GM12878 (cell line): ENCODE data around the gene NOP56. TPM values are rescaled to one million over a fixed set of nuclear protein-coding genes. Genes with fewer than 3 reads are reported as not detected.

Experiments used
- ATAC-seq: fragments of 200-7000 bp; cut with Tn5 transposase; 3 replicates; pipeline ENCODE4 v1.9.1; 2020; ENCODE audit warnings: mild to moderate bottlenecking, moderate library complexity
- BruUV-seq: library from RNA; stranded (reverse); fragments of 400-500 nt; replicated peaks from 2 replicates; lab custom pipeline; 2021; lab: Mats Ljungman, UMichigan
- CTCF ChIA-PET: fragments of 300-600 bp; sonication (Branson Sonifier 250); formaldehyde crosslinking; extraction: SDS; loops from one replicate; lab custom pipeline; 2021; ENCODE audit warnings: inconsistent platforms; lab: Yijun Ruan, JAX
- POLR2A ChIA-PET: fragments of 350-600 bp; formaldehyde crosslinking; extraction: SDS; loops from one replicate; lab custom pipeline; 2021; ENCODE audit warnings: inconsistent platforms; lab: Charles Lee
- RAD21 ChIA-PET: fragments of 300-600 bp; sonication (Branson Sonifier 250); formaldehyde crosslinking; loops from one replicate; lab custom pipeline; 2023; ENCODE audit warnings: antibody characterized with exemption; ENCODE audit not compliant: unreplicated experiment; lab: Charles Lee
- SMC1A ChIA-PET: fragments of 300-600 bp; sonication (Branson Sonifier 250); formaldehyde crosslinking; loops from one replicate; lab custom pipeline; 2023; ENCODE audit not compliant: unreplicated experiment, uncharacterized antibody; lab: Charles Lee
- DNase-seq: peaks from one replicate; pipeline ENCODE4 v3.0.0-alpha.2; 2011; ENCODE audit warnings: low read depth, low spot score
- FAIRE-seq: peaks from 3 replicates; lab custom pipeline; 2011; peaks lifted over from hg19 to GRCh38; lab: Jason Lieb, UNC
- H2AFZ ChIP-seq: 2 replicates; pipeline ENCODE4 v1.6.0; 2011; ENCODE audit warnings: low read depth, low read length, control low read depth; ENCODE audit not compliant: control insufficient read depth
- H3K27ac ChIP-seq: 2 replicates; pipeline ENCODE4 v1.5.1; 2011; ENCODE audit warnings: control low read depth; ENCODE audit not compliant: control insufficient read depth, insufficient read depth
- H3K27me3 ChIP-seq, 2 experiments: replicated peaks in 1 of 2; 2 replicates each; pipeline versions ENCODE4 v1.6.0 to v1.6.1; 2011; ENCODE audit warnings: low read length in 1 of 2; ENCODE audit not compliant: control insufficient read depth in 2 of 2, insufficient read depth in 2 of 2
- H3K36me3 ChIP-seq, 2 experiments: 2 replicates each; pipeline ENCODE4 v1.5.1; 2011; ENCODE audit warnings: low read length in 1 of 2; ENCODE audit not compliant: control insufficient read depth in 2 of 2, insufficient read depth in 2 of 2
- H3K4me1 ChIP-seq: 2 replicates; pipeline ENCODE4 v1.6.1; 2011; ENCODE audit warnings: mild to moderate bottlenecking, low read length, moderate library complexity, mixed read lengths; ENCODE audit not compliant: control insufficient read depth, insufficient read depth
- H3K4me2 ChIP-seq: 2 replicates; pipeline ENCODE4 v1.6.0; 2011; ENCODE audit warnings: control low read depth; ENCODE audit not compliant: control insufficient read depth, insufficient read depth
- H3K4me3 ChIP-seq: fragments of 200-600 bp; sonication (generic); 2 replicates; pipeline ENCODE4 v1.5.1; 2016
- H3K79me2 ChIP-seq: 2 replicates; pipeline ENCODE4 v1.6.0; 2011; ENCODE audit warnings: low read length; ENCODE audit not compliant: control insufficient read depth, insufficient read depth
- H3K9ac ChIP-seq: 2 replicates; pipeline ENCODE4 v1.8.0; 2011; ENCODE audit warnings: low read length, control low read depth, mixed read lengths; ENCODE audit not compliant: control insufficient read depth, insufficient read depth
- H3K9me3 ChIP-seq: replicated peaks from 3 replicates; pipeline ENCODE4 v1.5.1; 2011; ENCODE audit warnings: mild to moderate bottlenecking, low read length; ENCODE audit not compliant: control insufficient read depth, insufficient read depth
- H4K20me1 ChIP-seq: 2 replicates; pipeline ENCODE4 v1.6.0; 2011; ENCODE audit not compliant: control insufficient read depth, insufficient read depth
- BCL11A ChIP-seq: IDR thresholded peaks from 2 replicates; pipeline ENCODE4 v1.6.1; 2011; ENCODE audit warnings: low read depth, low read length
- CHD1 ChIP-seq: IDR thresholded peaks from 2 replicates; pipeline ENCODE4 v1.6.1; 2012; ENCODE audit warnings: low read depth, low read length, improper control_type of control experiment
- E2F4 ChIP-seq: IDR thresholded peaks from 2 replicates; pipeline ENCODE4 v1.6.1; 2012; ENCODE audit warnings: low read depth, low read length, improper control_type of control experiment
- EZH2 ChIP-seq: IDR thresholded peaks from 2 replicates; pipeline ENCODE4 v1.6.1; 2012; ENCODE audit warnings: low read depth, mild to moderate bottlenecking, control low read depth, inconsistent platforms, low read length, borderline replicate concordance; ENCODE audit not compliant: control insufficient read depth
- HCFC1 ChIP-seq: fragments of 150-350 bp; IDR thresholded peaks from 2 replicates; pipeline ENCODE4 v1.6.1; 2014; ENCODE audit warnings: low read length
- IKZF1 ChIP-seq: fragments of 450-650 bp; conservative IDR thresholded peaks from 2 replicates; pipeline ENCODE4 v1.6.1; 2017; ENCODE audit warnings: antibody characterized with exemption, mild to moderate bottlenecking
- JUND ChIP-seq: IDR thresholded peaks from 2 replicates; pipeline ENCODE4 v1.6.1; 2012; ENCODE audit warnings: low read depth, mild to moderate bottlenecking, low read length, improper control_type of control experiment, moderate library complexity
- KDM1A ChIP-seq: fragments of 200-600 bp; sonication (generic); IDR thresholded peaks from 2 replicates; pipeline ENCODE4 v1.6.1; 2016; ENCODE audit warnings: borderline replicate concordance
- MXI1 ChIP-seq: fragments of 150-350 bp; IDR thresholded peaks from 2 replicates; pipeline ENCODE4 v1.6.1; 2011; ENCODE audit warnings: low read depth, mild to moderate bottlenecking, inconsistent platforms, low read length, improper control_type of control experiment
- NR2F1 ChIP-seq: fragments of 450-650 bp; conservative IDR thresholded peaks from 2 replicates; pipeline ENCODE4 v1.6.1; 2017; ENCODE audit warnings: mild to moderate bottlenecking
- RELA ChIP-seq: fragments of 450-650 bp; IDR thresholded peaks from 2 replicates; pipeline ENCODE4 v1.8.0; 2014; ENCODE audit warnings: borderline replicate concordance; ENCODE audit not compliant: partially characterized antibody
- REST ChIP-seq: IDR thresholded peaks from 2 replicates; pipeline ENCODE4 v1.6.1; 2012; ENCODE audit warnings: mild to moderate bottlenecking, low read depth, low read length
- SREBF1 ChIP-seq: IDR thresholded peaks from 2 replicates; pipeline ENCODE4 v1.6.1; 2012; ENCODE audit warnings: mild to moderate bottlenecking, low read length
- SRF ChIP-seq, 2 experiments: IDR thresholded peaks; 2 replicates each; pipeline ENCODE4 v1.6.1; 2011; ENCODE audit warnings: low read depth in 2 of 2, low read length in 2 of 2, mild to moderate bottlenecking in 1 of 2, moderate library complexity in 1 of 2
- STAT3 ChIP-seq: IDR thresholded peaks from 2 replicates; pipeline ENCODE4 v1.6.1; 2011; ENCODE audit warnings: low read depth, low read length, improper control_type of control experiment
- TAF1 ChIP-seq: IDR thresholded peaks from 2 replicates; pipeline ENCODE4 v1.6.1; 2011; ENCODE audit warnings: mild to moderate bottlenecking, low read depth, low read length, borderline replicate concordance
- USF2 ChIP-seq: IDR thresholded peaks from 2 replicates; pipeline ENCODE4 v1.6.1; 2011; ENCODE audit warnings: low read depth, low read length, improper control_type of control experiment, borderline replicate concordance
- YY1 ChIP-seq: IDR thresholded peaks from 2 replicates; pipeline ENCODE4 v1.6.1; 2011; ENCODE audit warnings: low read depth, mild to moderate bottlenecking, low read length
- ZNF274 ChIP-seq: IDR thresholded peaks from one replicate; pipeline ENCODE4 v1.8.0; 2011; ENCODE audit not compliant: insufficient read length, insufficient read depth
- ZSCAN29 ChIP-seq: fragments of 450-650 bp; IDR thresholded peaks from 2 replicates; pipeline ENCODE4 v1.6.1; 2017; ENCODE audit warnings: mild to moderate bottlenecking, moderate library complexity
- WGBS: methylation state at CpG from one replicate; pipeline ENCODE4 v1.1.6; 2016; ENCODE audit warnings: low lambda C conversion rate; ENCODE audit not compliant: insufficient replicate concordance, insufficient coverage; ENCODE audit errors: missing lambda C conversion rate; 5-methylcytosine and 5-hydroxymethylcytosine counted together
- in situ Hi-C: fragments of 300-500 bp; cut with MboI; formaldehyde crosslinking; loops from 9 replicates; pipeline ENCODE4 v1.14.3; 2018; ENCODE audit warnings: mixed read lengths
- intact Hi-C: fragments of 100-400 bp; cut with micrococcal nuclease; formaldehyde crosslinking; loops from one replicate; pipeline ENCODE4 v1.14.2; 2022; ENCODE audit not compliant: unreplicated experiment
- polyA plus RNA-seq, 11 experiments: library from polyadenylated mRNA; depleted of rRNA in 4 of 11; unstranded in 6 of 11; stranded (reverse) in 5 of 11; fragments of >200 nt; fragmentation: Nextera tagmentation in 4 of 11; fragmentation: Illumina TruSeq in 1 of 11; extraction: Ambion mirVana in 4 of 11; extraction: Trizol in 1 of 11; gene quantifications; 1 replicate in 1 of 11; 2 replicates in 10 of 11; pipeline versions ENCODE4 v1.2.1 to v1.2.3, GENCODE V29; 2011 to 2016; ENCODE audit warnings: inconsistent platforms in 2 of 11, missing spikeins in 2 of 11, low read depth in 1 of 11
- total RNA-seq, 4 experiments: library from RNA; depleted of rRNA in 3 of 4; stranded (reverse); fragments of >200 nt in 3 of 4; fragmentation: Illumina TruSeq in 1 of 4; extraction: Trizol in 1 of 4; gene quantifications; 2 replicates each; pipeline versions ENCODE4 v1.2.1 to v1.2.3, GENCODE V29; 2013 to 2021

NOP56 gene
- total and polyA plus RNA-seq, 10 of the 15 experiments (the other 5 are each of a cell fraction or from before 2014, with no cell fraction given): 254 to 550 (median 464) TPM

- TF ChIP-seq JUND: no peak
These were observed 32.4 kb upstream of the NOP56 start (continued) for GRCh38 chr20:2619961-2620595.

GRCh38 chr20:2624190-2624589, 28.2 kb upstream of the NOP56 start:
- H4K20me1 ChIP-seq: no peaks in the 10 kb centered on the region
- 15% methylated on average over 4 of the region's 4 CpGs for WGBS
- peaks cover 0 to 4% of the 10 kb centered on the region in 2 experiments; a peak in 2 of 4 replicates for H3K27me3 ChIP-seq
- H3K36me3 ChIP-seq: no peaks in the 10 kb centered on the region
- CTCF ChIA-PET: no interaction called here
- SMC1A ChIA-PET: no interaction called here
- FAIRE-seq (no peak), ATAC-seq (no peak), DNase-seq (no peak)
- no peak overlapping the region for H3K4me2 ChIP-seq
- BruUV-seq: no TSS peak
- H3K9ac ChIP-seq: no peak overlapping the region
- no peak overlapping the region for H3K4me3 ChIP-seq
- H3K27ac ChIP-seq: no peak overlapping the region
- H3K4me1 ChIP-seq: no peaks in the 10 kb centered on the region
- TF ChIP-seq BCL11A: no peak
- TF ChIP-seq YY1: no peak
- TF ChIP-seq ZNF274: no peak
- no peak for TF ChIP-seq USF2
- no peak for TF ChIP-seq EZH2
- no peak for TF ChIP-seq IKZF1
- TF ChIP-seq TAF1: no peak
- no peak for TF ChIP-seq SREBF1
- TF ChIP-seq STAT3: no peak
- TF ChIP-seq MXI1: no peak
- no peak for TF ChIP-seq RELA
- TF ChIP-seq NR2F1: no peak
- no peak for TF ChIP-seq CHD1
- TF ChIP-seq KDM1A: no peak
- no peak for TF ChIP-seq HCFC1
- TF ChIP-seq E2F4: no peak
- TF ChIP-seq SRF (IDR thresholded peaks at IDR 0.05; ENCODE audit: low read depth in 2 of 2, low read length in 2 of 2): no peak
- TF ChIP-seq ZSCAN29: no peak
- no peak for TF ChIP-seq REST
- TF ChIP-seq, all 136 proteins: peak for 0
- POLR2A ChIA-PET: no interaction called here
- RAD21 ChIA-PET: no interaction called here
- Histone ChIP-seq H3K79me2 (no peaks in the 10 kb centered on the region), H3K9me3 (no peaks in the 10 kb centered on the region), H2AFZ (no peak overlapping the region)
- intact Hi-C loops (no loop called here), in situ Hi-C loops (no loop called here)
